Fibroblast of mammary gland (primary cell): ENCODE measurements around the gene DIP2C.
"Not testable (repeated sequence)": the region's sequence is repeated elsewhere in the genome, so short reads cannot be mapped to it uniquely, and the experiment has no call there.

Experiments used
- DNase-seq: peaks from one replicate; pipeline ENCODE4 v3.0.0-alpha.2; 2010; ENCODE audit warnings: low read depth
- H3K4me3 ChIP-seq: 2 replicates; pipeline ENCODE4 v1.5.1; 2011; ENCODE audit warnings: low read depth, mild to moderate bottlenecking, low read length, moderate library complexity; ENCODE audit not compliant: control insufficient read depth
- CTCF ChIP-seq: conservative IDR thresholded peaks from 2 replicates; pipeline ENCODE4 v1.5.1; 2011; ENCODE audit warnings: low read depth, low read length, inconsistent platforms; ENCODE audit not compliant: control insufficient read depth, insufficient read depth

Gene DIP2C

GRCh38 chr10:649798-650440 is 39.5 kb downstream of the DIP2C start:
- no peak overlapping the region for H3K4me3 ChIP-seq
- no peak for DNase-seq
- TF ChIP-seq CTCF, result no peak

DNA sequence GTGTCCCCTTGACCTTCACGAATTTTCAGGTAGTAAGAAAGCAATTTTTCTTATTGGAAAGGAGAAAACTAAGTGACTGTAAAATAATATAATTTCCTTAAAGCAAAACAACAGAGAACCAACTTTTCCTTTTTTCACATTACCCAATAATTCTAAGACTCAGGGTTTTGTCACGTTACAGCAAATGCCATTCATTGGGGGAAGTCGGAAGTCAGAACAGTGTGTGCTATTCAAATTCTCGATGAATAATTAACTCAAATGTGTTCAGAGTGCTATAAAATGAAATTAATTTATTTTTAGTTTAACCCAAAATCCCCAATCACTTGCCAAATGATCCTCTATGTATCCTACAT is 40.0 kb downstream of the DIP2C start:
- H3K4me3 ChIP-seq, result no peak overlapping the region
- no peak for DNase-seq
- no peak for TF ChIP-seq CTCF

GRCh38 chr10:647019-647418 is 42.4 kb downstream of the DIP2C start:
- not testable (repeated sequence) for DNase-seq, H3K4me3 ChIP-seq

GRCh38 chr10:646118-646524 is 43.3 kb downstream of the DIP2C start:
- no peak overlapping the region for H3K4me3 ChIP-seq
- DNase-seq, result no peak
- no peak for TF ChIP-seq CTCF

- H3K4me3 ChIP-seq, result no peak overlapping the region
- no peak for TF ChIP-seq CTCF
- no peak for DNase-seq
Observed at GRCh38 chr10:644943-645334, 44.5 kb downstream of the DIP2C start.

DNA sequence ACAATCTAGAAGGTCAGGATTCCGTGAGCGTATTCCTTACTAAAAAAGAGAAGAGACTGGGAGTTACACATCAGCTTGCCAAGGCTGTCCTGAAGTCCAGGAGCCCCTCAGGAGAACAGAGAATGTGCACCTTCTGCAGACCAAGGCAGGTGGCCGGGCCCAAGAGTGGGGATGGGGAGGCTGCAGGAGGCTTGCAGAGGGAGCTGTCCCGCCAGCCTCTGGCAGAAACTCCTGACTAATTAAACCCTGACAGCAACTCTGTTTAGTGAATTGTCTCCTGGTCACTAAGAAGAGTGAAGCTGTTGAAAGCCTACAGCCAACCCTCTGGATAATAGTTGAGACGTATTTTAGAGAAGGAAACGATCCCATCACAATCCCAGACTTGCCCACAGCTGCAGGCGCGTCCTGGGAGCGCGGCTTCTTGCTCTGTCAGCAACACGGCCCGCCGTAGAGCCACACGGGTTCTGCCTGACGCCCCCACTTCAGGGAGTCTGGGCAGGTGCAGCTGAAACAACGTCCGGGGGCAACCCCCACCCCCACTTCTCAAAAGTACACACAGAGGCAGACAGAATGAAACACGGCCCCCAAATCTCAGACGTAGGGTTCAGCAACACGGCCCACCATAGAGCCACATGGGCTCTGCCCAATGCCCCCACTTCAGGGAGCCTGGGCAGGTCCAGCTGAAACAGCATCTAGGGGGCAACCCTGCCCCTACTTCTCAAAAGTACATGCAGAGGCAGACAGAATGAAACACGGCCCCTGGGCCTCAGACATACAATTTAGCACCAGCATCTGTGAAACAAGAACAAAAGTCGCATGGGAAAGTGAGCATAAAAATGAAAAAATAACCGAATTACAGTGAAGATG is 45.2 kb downstream of the DIP2C start:
- no peak for TF ChIP-seq CTCF
- DNase-seq, result no peak
- no peak overlapping the region for H3K4me3 ChIP-seq

DNA sequence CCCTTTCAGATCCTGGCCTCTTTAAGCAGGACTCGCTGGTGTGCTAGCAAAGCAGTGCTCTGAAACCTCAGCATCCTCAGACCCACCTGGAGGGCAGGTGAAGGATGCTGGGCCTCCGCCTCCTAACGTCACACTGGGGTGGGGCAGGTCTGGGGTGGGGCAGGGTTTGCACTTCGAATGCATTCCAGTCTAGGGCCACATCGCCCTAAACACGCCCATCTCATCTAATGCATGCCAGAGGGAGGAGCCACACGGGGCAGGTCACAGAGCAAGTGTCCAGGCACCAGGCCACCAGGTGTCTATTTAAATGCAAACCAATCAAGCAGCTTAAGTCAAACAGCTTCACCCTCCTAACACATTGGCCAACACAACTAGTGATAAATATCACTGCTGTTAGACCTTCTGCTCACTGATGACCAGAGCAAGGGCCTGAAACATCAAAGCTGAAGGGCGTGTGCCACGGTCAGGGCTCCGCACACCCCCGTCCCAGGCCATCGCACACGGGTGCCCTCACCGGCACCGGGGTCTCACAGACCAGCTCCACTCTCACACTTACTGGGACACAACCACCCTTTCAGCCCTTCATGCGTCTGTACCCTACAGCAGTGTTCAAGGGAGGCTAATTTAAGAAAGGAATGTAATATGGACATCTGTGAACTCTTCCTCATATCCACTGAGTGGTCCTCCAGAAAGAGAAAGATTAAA is 47.1 kb downstream of the DIP2C start:
- DNase-seq, result no peak
- H3K4me3 ChIP-seq, result no peak overlapping the region
- TF ChIP-seq CTCF, result no peak
